HT-29 (cell line): Measurements from ENCODE around the gene PRTN3. TPM values are rescaled to one million over a fixed set of nuclear protein-coding genes. Genes with fewer than 3 reads are reported as not detected.
A peak's percentile ranks its signal among the peaks of the same experiment; 100 is the strongest.
"Not testable (repeated sequence)": the region's sequence is repeated elsewhere in the genome, so short reads cannot be mapped to it uniquely, and the experiment has no call there.

Experiments
- DNase-seq: peaks from one replicate; pipeline ENCODE4 v3.0.0-alpha.2; 2015; ENCODE audit warnings: low spot score
- total RNA-seq: library from RNA; depleted of rRNA; stranded (reverse); fragments of >200 nt; shearing (Covaris generic); gene quantifications from 2 replicates; pipeline ENCODE4 v1.2.3, GENCODE V29; 2014

Gene PRTN3
- total RNA-seq, 1 experiment from 2014 or later, result not detected

GRCh38 chr19:815775-816499 is 24.9 kb upstream of the PRTN3 start:
- no peak for DNase-seq

DNA sequence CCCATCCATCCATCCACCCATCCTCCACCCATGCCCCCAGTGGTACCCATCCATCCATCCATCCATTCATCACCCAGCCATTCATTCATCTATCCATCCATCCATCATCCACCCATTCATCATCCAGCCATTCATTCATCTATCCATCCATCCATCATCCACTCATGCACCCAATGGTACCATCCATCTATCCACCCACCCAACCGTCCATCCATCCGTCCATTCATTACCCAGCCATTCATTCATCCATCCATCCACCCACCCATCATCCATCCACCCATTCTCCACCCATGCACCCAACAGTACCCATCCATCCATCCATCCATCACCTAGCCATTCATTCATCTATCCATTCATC is 24.3 kb upstream of the PRTN3 start:
- no peak for DNase-seq

GRCh38 chr19:820212-820611 is 20.6 kb upstream of the PRTN3 start:
- not testable (repeated sequence) for DNase-seq

- DNase-seq, result no peak
Measured at GRCh38 chr19:821231-821824, 19.5 kb upstream of the PRTN3 start.

GRCh38 chr19:821825-822503 is 18.8 kb upstream of the PRTN3 start, which contains the start of gene PLPPR3:
PLPPR3 (minus strand) TSS chr19:821955; CDS start chr19:821559, 396 bp downstream.
- DNase-seq, result no peak

GRCh38 chr19:823565-824121 is 17.2 kb upstream of the PRTN3 start:
- no peak for DNase-seq

DNA sequence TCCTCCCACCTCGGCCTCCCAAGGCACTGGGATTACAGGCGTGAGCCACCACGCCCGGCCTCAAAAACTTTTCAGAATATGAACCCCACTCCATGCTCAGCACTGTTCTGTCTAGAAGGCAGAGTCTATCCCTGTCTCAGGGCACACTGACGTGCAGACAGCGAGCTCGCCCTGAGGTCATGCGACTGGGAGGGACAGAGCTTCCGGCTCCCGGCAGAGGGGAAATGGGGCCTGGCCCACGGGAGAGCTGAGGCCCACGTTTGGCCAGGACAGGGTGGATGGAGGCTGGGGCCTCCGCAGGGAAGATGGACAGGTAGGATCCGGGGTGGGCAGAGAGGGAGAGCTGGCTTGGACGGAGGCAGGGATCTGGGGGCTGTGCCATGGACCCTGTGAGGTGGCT is 15.9 kb upstream of the PRTN3 start:
- DNase-seq, result no peak

DNA sequence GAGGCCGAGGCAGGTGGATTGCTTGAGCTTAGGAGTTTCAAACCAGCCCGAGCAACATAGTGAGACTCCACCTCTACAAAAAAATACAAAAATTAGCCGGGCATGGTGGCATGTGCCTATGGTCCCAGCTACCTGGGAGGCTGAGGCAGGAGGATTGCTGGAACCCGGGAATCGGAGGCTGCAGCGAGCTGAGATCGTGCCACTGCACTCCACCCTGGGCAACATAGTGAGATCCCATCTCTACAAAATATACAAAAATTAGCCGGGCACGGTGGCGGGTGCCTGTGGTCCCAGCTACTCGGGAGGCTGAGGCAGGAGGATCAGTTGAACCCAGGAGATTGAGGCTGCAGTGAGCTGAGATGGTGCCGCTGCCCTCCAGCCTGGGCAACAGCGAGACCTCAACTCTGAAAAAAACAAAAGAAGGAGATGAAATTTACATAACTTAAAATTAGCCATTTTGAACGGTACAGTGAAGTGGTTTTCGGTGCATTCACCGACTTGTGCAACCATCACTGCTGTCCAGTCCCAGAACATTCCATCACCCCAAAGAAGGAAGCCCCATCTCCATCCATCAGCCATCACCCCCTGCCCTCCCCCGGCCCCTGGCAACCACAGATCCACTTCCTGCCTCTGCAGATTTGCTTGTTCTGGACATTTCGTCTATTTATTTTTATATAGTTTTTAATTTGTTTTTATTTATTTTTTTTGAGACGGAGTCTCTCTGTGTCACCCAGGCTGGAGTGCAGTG is 14.7 kb upstream of the PRTN3 start:
- DNase-seq, result no peak

GRCh38 chr19:827314-827709 is 13.5 kb upstream of the PRTN3 start:
- DNase-seq, result no peak

DNA sequence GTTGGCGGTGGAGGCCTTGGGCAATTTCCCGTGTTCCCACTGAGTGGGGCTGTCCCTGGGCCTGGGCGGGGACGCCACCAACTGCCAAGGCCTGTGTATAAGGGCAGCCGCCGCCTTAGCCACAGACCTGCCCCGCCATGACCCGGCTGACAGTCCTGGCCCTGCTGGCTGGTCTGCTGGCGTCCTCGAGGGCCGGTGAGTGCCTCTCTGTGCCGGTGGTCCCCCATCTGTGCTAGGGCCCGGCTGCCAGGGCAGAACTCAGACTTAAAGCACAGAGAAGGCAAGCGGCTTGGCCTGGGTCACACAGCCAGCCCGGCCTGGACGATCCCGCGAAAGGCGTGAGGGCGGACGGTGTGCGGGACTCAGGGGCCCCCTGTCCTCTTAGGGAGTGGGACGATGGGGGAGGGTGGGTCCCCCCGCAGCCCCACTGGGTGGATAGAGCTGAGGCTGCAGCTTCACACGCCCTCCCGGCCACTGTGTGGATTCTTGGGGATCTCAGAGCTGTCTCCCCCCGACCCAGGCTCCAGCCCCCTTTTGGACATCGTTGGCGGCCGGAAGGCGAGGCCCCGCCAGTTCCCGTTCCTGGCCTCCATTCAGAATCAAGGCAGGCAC is 13.0 kb upstream of the PRTN3 start, which contains the start of gene AZU1:
AZU1 (plus strand) TSS at position 128 of the 612 bp plus-strand sequence; CDS start at position 138, 10 bp downstream.
- DNase-seq, result no peak

DNA sequence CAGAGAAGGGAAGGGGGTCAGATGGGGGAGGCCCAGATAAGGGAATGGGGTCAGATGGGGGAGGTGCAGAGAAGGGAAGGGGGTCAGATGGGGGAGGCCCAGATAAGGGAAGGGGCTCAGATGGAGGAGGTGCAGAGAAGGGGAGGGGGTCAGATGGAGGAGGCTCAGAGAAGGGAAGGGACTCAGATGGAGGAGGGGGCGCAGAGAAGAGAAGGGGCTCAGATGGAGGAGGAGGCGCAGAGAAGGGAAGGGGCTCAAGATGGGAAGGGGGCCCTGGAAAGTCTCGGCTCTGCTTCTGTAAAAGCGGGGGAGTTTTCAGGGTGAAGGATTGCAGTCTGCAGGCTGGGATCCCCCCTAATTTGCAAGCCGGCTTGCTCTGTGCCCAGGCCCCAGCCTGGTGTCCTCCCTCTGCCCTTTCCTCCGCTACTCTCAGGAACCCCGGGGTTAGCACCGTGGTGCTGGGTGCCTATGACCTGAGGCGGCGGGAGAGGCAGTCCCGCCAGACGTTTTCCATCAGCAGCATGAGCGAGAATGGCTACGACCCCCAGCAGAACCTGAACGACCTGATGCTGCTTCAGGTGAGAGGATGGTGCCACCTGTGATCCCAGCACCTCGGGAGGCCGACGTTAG is 11.6 kb upstream of the PRTN3 start:
- DNase-seq, result no peak

DNA sequence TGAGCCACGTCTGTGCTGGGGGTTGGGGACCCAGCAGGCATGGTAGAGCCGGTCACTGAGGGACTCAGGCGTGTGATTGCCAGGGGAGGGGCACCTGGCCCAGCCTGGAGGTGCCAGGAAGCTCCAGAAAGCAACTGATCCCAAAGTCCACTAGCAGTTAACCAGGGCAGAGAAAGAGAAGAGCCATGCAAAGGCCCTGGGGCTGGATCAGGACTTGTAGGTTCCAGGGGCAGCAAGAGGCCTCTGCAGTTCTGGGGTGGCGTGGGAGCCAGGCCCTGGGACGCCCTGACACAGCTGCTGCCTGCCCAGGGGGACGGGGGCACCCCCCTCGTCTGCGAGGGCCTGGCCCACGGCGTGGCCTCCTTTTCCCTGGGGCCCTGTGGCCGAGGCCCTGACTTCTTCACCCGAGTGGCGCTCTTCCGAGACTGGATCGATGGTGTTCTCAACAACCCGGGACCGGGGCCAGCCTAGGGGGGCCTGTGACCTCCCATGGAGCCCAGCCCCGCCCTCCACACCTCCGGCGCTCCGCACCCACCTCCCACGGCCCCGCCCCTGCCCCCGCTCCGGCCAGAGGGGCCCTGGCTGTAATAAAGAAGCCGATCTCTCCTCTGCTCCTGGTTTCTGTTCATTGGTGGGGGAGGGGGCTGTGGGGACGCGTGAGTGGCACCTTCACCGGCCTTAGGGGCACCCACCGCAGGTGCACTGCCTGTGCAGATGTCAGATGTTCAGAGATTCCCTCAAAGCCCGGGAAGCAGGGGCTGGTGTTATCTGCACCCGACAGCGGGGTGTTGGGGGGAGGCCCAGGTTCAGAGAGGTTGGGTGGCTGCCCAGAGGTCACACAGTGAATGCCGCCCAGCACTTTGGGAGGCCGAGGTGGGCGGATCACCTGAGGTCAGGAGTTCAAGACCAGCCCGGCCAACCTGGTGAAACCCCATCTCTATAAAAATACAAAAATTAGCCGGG is 9.1 kb upstream of the PRTN3 start:
- DNase-seq, result no peak

DNA sequence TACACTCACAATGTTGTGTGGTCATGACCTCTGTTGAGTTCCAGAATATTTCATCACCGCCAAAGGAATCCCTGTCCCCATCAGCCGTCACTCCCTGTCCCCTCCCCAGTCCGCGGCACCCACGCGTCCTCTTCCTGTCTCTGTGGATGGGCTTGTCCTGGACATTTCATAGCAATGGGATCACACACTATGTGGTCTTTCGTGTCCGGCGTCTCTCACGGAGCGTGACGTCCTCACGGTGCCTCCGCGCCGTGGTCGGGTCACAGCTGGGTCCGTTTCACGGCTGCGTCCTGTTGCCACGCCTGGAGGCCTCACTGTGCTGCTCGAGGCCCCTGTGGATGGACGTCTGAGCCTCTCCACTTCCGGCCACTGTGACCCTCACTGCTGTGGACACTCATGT is 6.6 kb upstream of the PRTN3 start:
- DNase-seq, result no peak

DNA sequence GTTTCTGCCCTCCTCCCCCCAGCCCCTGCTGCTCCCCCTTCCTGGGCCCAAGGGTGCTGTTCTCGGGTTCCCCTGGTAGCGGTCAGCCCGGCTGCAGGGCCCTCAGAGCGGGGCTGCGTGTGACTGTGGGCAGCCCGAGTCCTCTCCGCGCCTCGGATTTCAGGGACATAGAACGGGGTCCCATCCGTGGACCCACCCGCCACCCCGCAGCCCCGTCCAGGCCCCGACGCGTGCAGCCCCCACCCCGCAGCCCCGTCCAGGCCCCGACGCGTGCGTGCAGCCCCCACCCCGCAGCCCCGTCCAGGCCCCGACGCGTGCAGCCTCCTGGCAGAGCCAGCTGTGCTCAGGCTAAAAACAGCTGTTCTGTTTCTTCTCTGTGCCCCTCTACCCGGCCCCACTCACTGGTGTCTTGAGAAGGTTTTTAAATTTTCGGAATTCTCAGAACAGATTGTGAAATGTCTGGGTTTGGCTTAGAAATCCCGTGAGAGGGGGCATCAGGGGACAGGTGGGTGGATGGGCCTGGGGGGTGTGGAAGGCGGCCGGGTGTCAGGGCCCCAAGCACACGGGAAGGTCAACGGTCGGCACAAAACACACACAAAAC is 5.5 kb upstream of the PRTN3 start:
- DNase-seq, result no peak

DNA sequence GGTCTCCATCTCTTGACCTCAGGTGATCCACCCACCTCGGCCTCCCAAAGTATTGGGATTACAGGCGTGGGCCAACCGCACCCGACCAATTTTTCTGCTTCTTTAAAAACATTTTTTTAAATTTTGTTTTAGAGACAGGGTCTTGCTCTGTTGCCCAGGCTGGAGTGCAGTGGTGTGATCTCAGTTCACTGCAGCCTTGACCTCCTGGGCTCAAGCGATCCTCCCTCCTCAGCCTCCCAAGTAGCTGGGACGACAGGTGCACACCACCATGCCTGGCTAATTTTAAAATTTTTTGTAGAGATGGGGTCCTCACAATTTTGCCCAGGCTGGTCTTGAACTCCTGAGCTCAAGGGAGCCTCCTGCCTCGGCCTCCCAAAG is 2.0 kb downstream of the PRTN3 start:
- not testable (repeated sequence) for DNase-seq

DNA sequence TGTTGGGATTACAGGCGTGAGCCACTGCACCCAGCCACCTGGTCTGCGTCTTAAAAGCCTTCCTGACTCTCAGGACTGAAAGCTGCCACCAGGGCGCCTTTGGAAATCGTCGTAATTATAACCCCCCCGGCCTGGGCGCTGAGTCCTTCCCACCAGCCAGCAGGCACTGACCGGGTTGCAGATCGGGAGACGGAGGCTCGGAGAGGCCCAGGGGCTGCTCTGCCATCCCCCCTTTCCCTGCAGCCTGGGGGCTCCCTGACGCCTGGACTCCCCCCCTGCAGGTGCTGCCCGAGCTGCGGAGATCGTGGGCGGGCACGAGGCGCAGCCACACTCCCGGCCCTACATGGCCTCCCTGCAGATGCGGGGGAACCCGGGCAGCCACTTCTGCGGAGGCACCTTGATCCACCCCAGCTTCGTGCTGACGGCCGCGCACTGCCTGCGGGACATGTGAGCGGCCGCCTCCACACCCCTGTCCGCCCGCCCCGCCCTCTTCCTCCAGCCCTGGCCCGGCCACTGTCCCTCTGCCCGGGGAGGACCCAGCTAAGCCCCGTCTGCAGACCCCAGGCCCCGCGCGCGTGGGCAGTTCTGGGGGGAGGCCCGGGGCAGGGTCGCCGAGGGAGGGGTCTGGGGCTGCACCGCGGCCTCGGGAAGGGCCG is 2.5 kb downstream of the PRTN3 start:
- peak; percentile 21 for DNase-seq

DNA sequence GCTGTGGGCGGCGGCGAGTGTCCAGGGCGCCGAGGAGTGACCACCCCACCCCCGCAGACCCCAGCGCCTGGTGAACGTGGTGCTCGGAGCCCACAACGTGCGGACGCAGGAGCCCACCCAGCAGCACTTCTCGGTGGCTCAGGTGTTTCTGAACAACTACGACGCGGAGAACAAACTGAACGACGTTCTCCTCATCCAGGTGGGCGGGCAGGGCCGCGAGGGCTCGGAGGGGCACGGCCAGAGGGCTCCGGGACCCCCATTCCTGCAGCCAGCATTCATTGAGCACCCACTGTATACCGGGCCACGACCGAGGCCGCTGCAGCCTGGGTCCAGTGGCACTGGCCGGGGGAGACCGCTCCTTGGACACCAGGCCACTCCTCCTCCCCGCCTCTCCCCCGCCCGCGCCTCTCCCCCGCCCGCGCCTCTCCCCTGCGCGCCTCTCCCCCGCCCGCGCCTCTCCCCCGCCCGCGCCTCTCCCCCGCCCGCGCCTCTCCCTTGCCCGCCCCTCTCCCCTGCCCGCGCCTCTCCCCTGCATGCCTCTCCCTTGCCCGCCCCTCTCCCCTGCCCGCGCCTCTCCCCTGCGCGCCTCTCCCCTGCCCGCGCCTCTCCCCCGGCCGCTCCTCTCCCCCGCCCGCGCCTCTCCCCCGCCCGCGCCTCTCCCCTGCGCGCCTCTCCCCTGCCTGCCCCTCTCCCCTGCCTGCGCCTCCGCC is 3.2 kb downstream of the PRTN3 start:
- DNase-seq, result no peak

DNA sequence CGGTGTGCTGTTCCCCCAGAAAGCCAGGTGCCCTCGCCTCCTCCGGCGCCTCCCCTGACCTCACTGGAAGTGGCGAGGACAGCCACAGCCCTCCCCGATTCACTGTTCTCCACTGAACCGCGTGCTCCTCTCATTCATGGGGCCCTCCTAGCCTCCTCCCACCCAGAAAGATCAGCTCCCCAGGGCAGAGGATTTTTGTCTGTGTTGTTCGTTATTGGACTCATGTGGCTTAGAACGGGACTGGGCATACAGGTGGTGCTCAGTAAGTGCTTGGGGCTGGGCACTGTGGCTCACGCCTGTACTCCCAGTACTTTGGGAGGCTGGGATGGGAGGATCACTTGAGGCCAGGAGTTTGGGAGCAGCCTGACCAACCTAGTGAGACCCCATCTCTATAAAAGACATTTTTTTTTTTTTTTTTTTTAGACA is 3.8 kb downstream of the PRTN3 start:
- no peak for DNase-seq
